Measurements from ENCODE around the gene SLC35E4.

The SLC35E4 gene

GRCh38 chr22:30694640-30695350 lies 59.2 kb downstream of the SLC35E4 start, which contains the start of gene OSBP2:
TSS of gene OSBP2 (plus strand) at chr22:30694874. CDS start at chr22:30694910, 36 bp downstream.
- ATAC-seq = peak; percentile 34 to 50

GRCh38 chr22:30695351-30695851 lies 59.8 kb downstream of the SLC35E4 start:
- no peak for ATAC-seq

GRCh38 chr22:30695871-30696655 lies 60.5 kb downstream of the SLC35E4 start:
- no peak for ATAC-seq

All from activated CD4-positive, CD25-positive, alpha-beta regulatory T cell treated with anti-CD3 and anti-CD28 coated beads, Interleukin-2, amount 50 U/mL, for 24 hours (primary cell).